Astrocyte (in vitro differentiated cells and primary cell): ENCODE measurements around the gene INO80E.

ENCODE experiments used
- EZH2 ChIP-seq: IDR thresholded peaks from 2 replicates; pipeline ENCODE4 v1.6.1; 2012; ENCODE audit warnings: mild to moderate bottlenecking, low read length, inconsistent platforms; ENCODE audit not compliant: insufficient read depth
- TF ChIP-seq, protein P1 (sequence below): IDR thresholded peaks from 2 replicates; pipeline ENCODE4 v1.5.1; 2011; ENCODE audit warnings: low read depth, mild to moderate bottlenecking, inconsistent platforms, low read length, moderate library complexity; ENCODE audit not compliant: insufficient read depth

DNA sequence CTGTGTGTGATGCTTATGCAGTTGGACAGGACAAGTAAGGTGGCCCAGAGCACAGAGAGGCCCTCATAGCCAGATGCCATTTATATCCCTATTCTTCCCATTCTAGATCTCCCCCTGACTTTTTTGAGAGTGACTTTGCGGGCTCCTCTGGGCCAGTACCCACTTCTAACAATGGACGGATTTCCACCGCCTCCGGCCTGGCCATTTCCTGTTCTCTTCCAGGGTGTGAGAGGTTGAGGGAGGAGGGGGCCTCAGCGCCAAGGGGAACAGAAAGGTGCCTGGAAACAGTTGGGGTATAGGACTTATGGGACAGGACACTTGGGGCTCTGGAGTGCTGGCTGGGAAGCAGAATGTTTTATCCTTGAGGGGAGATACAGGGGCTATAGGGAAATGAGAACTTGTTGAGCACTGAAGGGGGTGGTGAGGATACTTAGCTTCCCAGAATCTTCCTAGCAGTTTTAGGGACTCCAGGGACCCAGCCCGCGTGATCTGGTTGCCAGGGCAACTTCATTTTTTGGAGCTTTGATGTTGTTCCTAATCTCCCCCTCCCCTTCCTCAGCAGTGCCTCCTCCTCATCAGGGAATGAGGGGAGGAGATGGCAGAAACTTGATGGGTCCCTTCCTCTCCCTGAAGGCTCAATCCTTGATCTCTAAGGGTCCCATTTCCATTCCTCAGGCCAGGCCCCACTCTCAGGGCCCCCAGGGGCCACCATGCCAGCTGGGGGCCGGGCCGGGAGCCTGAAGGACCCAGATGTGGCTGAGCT, 18.8 kb upstream of the INO80E start:
- TF ChIP-seq, protein P1, sequence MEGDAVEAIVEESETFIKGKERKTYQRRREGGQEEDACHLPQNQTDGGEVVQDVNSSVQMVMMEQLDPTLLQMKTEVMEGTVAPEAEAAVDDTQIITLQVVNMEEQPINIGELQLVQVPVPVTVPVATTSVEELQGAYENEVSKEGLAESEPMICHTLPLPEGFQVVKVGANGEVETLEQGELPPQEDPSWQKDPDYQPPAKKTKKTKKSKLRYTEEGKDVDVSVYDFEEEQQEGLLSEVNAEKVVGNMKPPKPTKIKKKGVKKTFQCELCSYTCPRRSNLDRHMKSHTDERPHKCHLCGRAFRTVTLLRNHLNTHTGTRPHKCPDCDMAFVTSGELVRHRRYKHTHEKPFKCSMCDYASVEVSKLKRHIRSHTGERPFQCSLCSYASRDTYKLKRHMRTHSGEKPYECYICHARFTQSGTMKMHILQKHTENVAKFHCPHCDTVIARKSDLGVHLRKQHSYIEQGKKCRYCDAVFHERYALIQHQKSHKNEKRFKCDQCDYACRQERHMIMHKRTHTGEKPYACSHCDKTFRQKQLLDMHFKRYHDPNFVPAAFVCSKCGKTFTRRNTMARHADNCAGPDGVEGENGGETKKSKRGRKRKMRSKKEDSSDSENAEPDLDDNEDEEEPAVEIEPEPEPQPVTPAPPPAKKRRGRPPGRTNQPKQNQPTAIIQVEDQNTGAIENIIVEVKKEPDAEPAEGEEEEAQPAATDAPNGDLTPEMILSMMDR = no peak
- no peak for TF ChIP-seq EZH2
